Adrenal gland (tissue), 5 donors: ENCODE results near the gene F2RL1.

Experiments
- POLR2A ChIP-seq, 2 donors: fragments of 450-650 bp; IDR thresholded peaks; one replicate each; pipeline ENCODE4 v1.6.1; 2017; ENCODE audit warnings: antibody characterized with exemption in 2 of 2, mild to moderate bottlenecking in 2 of 2, moderate library complexity in 1 of 2
- TF ChIP-seq, protein P1 (sequence below), 6 experiments: fragments of 450-650 bp in 4 of 6; fragments of 200-600 bp in 2 of 6; sonication (generic) in 1 of 6; IDR thresholded peaks; 1 replicate in 5 of 6; 2 replicates in 1 of 6; pipeline versions ENCODE4 v1.5.1 to v1.8.0; 2016 to 2021; ENCODE audit warnings: antibody characterized with exemption in 6 of 6, mild to moderate bottlenecking in 2 of 6, moderate library complexity in 1 of 6
- donor health status: DM: no; HTN: no; CAD: no.

- TF ChIP-seq, protein P1, sequence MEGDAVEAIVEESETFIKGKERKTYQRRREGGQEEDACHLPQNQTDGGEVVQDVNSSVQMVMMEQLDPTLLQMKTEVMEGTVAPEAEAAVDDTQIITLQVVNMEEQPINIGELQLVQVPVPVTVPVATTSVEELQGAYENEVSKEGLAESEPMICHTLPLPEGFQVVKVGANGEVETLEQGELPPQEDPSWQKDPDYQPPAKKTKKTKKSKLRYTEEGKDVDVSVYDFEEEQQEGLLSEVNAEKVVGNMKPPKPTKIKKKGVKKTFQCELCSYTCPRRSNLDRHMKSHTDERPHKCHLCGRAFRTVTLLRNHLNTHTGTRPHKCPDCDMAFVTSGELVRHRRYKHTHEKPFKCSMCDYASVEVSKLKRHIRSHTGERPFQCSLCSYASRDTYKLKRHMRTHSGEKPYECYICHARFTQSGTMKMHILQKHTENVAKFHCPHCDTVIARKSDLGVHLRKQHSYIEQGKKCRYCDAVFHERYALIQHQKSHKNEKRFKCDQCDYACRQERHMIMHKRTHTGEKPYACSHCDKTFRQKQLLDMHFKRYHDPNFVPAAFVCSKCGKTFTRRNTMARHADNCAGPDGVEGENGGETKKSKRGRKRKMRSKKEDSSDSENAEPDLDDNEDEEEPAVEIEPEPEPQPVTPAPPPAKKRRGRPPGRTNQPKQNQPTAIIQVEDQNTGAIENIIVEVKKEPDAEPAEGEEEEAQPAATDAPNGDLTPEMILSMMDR (IDR thresholded peaks at IDR 0.05), result no peak
- no peak for TF ChIP-seq POLR2A (IDR thresholded peaks at IDR 0.05)
Observed at GRCh38 chr5:76841361-76841760, 22.5 kb downstream of the F2RL1 start.
